Hematopoietic multipotent progenitor cell (in vitro differentiated cells): Measurements from ENCODE around the gene MICAL3. TPM values are rescaled to one million over a fixed set of nuclear protein-coding genes. Genes with fewer than 3 reads are reported as not detected.

ENCODE experiments used
- DNase-seq, 3 donors: peaks; one replicate each; pipeline ENCODE4 v3.0.0-alpha.2; 2011 to 2015; ENCODE audit warnings: low read depth in 2 of 3, low spot score in 2 of 3
- total RNA-seq: library from RNA; depleted of rRNA; stranded (reverse); fragments of >200 nt; gene quantifications from one replicate; pipeline ENCODE4 v1.2.3, GENCODE V29; 2012

The MICAL3 gene
- total RNA-seq, 1 donor: 15.9 TPM

DNA sequence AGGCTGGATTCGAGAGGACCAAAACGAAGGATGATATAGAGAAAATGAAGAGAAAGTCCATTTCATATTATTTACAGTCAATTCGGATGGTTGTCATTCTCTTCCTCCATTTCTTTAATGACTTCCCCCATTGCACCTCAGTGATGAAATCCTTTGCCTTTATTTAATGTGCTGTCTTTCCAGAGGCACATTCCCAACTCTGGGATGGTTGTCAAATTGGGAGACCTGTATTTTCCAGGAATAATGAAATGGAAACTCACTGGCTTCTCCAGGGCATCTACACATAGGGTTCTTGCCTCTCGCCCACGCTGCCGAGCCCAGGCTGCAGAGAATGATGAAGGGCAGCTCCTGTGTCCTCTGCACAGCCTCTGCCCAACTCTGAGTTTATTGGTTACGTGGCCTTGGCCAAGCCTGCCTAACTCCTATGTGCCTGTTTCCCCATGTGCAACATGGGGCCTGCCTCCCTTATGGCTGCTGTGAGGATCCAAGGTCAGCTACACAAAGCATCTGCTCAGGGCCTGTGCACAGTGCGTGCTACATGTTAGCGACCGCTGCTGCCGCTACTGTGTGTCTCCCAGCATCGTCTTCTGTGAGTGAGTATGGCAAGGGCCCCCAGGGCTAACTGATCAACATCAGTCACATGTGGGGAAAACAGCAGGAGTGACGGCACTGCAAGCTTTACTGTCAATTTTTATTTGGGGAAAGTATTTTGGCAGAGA lies 168.6 kb downstream of the MICAL3 start:
- DNase-seq: no peak

DNA sequence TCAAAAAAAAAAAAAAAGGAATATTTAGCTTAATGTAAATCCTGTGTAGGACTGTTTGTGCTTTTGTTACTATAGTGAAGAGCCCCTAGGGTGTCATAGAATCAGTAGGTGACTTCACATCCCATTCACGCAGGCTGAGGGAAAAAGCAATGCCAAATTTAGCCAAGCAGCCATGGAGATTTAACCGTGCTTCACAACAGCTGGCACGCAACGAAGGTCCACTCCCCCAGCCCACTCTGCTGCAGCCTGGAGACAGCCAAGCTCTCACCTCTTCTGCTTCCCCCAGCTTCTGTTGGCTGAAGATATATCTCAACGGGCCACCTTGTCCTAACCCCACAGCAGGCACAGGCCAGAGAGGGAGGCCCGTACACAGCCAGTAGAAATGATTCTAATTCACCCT lies 171.3 kb downstream of the MICAL3 start:
- DNase-seq: no peak

DNA sequence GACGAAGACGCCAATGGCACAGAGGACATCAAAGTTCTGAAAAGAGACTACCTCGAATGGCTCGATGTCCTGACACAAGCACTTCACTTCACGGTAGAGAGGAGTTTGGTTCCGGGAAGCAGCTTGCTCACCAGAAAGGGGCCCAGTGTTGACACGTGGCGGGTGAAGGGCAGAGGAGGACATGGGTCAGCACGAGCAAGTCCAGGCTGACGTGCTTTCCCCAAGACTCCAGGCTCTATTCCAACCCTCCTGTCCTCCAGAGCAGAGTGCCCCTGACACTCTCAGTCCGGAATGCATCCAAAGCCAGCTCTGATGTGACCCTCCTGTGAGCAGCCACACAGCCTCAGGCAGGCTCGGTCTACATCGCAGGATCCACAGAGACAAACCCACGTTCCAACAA lies 172.6 kb downstream of the MICAL3 start:
- no peak for DNase-seq

DNA sequence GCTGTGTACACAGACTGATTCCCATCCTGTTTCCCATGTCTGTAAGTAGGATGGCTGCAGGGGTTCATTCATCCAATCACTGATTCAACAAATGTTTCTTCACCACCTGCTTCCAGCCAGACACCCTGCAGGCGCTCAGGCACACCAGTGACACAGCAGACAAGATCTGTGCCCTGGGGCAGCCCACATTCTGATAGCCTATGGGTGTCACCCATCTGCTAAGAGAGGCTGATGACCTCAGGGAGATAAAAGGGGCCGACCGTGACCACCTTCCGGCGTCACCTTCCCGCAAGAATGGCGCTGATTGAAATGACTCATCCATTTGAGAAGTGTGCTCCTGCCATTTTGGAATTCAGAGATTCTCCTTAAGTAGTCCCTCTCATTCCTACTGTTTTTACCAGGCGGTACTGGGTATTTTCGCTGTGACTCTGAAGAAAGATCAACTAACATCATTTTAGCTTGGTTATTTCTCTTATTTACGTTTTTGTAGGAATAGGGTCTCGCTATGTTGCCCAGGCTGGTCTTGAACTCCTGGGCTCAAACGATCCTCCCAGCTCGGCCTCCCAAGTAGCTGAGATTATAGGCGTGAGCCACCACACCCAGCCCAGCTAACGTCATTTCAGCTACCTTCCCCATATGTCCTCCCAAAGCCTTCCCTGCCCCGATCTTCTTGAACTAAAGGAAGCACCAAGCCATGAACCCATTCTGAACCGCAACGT lies 176.8 kb downstream of the MICAL3 start:
- DNase-seq: no peak

DNA sequence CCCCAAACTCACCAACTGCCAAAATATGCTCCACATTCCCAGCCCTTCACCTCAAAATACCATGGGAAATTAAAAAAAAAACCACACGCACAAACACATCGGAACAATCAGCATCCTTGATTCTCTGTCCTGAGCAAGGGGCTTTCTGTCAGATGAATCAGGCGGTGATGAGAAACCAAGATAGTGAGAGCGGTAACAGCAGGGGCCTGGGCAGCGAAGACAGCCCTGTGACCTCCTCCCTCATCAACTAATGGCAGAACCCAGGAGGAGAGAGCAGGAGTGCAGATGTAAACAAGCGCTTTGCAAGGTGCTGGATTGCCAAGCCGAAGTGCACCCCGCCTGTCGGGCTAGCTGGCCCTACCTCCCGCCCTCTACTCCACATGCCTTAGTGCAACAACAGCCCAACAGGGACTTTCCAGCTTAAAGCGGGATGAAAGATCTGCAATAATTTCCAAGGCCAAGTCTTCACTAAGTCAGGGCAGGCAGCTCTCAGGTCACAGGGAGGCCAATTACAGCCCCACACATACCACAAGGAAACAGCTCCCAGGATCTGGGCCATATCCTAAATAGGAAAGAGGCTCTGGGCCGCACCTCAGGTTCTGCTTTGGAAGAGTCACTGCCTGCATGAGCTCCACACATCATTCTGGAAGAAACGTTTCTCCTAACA lies 177.9 kb downstream of the MICAL3 start:
- no peak for DNase-seq

DNA sequence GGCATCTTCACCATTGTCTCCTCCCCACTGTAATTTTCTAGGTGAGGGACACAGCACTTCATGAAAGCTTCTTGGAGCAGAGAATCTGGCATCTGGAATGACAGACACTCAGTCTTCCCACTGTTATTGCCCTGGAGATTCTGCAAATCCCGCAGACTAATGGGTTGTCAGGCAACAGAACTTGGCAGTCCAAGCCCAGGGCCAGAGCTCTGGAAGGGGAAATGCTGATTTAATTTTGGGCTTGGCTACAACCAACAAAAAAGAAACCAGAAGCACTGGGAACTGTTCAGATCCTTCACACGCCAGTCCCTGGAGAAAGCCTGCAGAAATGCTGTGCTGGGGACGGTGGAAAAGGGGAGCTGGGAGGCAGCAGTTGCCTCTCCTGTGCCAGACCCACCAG lies 178.6 kb downstream of the MICAL3 start:
- DNase-seq: no peak

DNA sequence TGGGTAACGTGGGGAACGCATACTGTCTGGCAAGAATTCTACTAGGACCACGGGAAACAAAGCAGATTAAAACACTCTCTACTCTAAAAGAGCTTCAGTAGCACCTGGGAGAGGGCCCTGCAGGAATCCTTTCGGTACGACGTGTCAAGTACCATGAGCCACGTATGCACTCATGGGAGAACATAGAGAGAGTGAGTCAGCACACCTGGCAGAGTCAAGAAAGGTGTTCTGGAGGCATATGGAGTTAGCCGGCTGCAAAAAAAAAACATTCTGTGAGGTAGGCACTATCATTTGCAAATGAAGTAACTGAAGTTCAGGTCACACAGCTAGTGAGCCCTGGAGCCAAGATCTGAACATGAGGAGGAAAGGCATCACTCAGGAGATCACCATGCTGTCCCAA lies 179.0 kb downstream of the MICAL3 start:
- no peak for DNase-seq

DNA sequence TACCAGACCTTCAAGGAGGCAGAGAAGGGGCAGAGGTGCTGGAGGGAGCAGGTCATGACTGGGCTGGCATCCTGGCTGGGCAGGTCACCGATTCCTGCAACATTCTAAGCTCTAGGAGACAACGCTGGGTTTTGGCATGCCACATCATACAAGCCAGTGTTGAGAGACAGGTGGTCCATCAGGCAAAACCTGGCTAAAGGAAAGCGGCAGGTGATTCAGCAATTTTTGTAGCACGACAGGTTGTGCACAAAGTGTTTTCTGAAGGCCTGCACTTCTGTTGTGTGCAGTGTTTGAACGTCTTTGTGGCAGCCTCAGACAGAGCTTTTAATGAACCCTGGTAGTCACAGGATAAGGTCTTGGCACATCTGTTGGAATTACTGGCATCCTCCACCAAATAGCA lies 180.2 kb downstream of the MICAL3 start:
- no peak for DNase-seq

DNA sequence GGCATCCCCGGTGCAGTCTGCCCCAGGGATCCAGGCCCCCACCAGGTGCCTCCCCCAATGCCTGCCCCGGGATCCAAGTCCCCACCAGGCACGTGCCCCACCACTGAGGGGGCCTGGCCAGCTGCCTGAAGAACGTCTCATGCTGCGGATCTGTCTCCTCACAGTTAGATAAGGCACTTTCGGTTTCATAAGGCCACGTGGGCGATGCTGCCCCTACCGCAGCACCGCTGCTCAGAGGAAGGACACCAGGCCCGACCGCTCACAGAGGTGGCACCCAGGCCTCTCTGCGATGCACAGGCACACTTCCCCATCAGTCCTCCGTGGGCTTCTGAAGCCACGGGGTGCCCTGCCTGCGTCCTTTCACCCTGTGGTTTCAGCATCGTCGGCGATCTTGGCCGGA lies 182.0 kb downstream of the MICAL3 start:
- DNase-seq: no peak

DNA sequence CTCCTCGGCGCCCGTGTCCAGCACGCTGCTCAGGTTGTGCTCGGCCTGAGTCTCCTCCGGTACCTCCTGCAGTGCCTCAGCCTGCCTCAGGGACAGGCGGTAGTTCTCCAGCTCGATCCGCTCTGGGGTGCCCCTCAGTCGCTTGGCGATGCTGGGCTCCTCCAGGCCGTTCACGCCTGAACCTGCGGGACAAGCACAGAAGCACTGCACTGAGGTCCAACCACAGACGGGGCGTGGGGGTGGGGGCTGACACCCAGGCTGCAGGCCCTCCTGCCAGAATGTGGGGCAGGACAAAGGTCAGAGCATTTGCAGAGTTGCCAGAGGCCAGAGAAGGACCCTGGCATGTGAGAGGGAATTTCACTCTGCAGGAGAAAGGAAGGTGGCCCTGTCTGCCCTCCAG lies 182.5 kb downstream of the MICAL3 start:
- DNase-seq: no peak

DNA sequence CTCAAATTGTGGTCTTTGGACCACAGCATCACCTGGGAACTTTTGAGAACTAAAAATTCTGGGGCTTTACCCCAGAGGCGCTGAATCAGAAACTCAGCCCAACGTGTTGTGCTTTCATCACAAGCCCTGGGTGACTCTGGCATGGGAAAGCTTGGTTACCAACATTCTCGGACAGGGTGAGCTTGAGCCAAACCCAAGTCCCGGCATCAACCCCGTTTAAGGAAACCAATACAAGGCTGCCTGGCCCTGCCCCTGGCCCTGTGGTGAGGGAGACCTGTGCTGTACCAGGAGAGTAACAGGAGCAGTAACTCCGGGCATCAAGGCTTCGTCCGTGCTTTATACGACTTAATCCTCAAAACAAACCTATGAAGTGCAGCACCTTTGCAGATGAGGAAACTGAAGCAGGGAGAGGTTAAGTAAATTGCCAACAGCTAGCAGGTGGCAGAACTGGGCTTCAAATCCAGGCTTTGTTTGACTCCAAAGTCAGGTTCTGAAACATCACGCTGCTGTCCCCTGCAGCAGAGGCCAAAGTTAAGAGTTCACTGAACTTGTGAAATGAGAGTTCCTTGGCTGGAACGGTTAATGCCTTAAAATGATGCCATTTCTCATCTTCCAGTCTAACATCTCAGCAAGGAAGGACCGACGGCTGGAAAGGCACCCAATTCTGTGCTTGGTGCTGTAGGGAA lies 186.0 kb downstream of the MICAL3 start:
- DNase-seq: no peak

DNA sequence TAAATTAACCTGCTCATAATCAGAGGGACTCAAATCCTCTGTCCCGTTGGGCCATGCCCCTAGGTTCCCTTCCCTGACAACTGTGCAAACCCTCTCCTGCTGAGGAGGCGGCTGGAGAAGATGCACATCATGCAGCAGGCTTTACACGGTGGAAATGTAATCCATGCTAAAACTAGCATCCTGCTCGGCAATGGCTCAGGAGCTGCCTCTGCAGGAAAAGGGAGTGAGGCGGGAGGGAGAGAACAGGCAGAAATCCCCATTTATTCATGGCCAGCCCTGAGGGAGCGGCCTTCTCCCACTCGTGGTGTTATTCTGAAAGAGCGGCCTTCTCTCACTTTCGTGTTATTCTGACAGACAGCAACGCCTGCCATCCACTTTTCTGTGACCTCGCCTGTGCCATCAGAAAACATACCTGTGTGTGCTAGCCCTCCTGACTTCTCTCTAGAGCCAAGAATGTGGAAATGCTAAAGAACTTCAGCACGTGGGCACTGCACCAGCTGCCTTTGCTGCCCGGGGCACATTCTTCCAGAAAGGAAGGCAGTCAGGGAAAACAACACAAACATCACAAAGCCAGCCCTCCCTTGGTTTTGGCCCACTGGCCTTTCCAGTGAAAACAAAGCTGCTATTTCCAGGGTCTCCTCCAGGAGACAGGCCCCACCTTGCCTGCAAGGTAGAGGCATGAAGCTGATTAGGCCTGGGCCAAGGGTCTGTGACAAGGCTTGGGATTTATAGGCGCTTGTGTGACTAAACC lies 187.2 kb downstream of the MICAL3 start:
- DNase-seq: no peak

DNA sequence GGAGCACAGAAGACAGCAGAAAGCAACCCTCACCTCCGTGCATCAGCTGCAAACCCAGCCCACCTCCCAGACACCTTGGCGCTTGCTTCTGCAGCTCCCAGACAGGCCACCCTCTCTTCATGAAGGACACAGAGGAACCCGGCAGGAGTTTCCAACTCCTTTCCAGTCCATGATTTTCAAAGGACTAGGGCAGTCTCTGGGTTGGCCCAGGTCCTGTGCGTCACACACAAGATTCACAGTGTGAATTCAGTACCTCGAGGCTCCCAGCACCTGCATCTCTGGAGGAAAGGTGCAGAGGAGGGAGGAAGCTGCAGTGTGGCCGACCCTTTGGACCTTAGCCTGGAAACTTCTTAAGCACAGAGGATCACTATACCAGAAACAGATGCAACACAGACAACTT lies 189.1 kb downstream of the MICAL3 start:
- DNase-seq: no peak

DNA sequence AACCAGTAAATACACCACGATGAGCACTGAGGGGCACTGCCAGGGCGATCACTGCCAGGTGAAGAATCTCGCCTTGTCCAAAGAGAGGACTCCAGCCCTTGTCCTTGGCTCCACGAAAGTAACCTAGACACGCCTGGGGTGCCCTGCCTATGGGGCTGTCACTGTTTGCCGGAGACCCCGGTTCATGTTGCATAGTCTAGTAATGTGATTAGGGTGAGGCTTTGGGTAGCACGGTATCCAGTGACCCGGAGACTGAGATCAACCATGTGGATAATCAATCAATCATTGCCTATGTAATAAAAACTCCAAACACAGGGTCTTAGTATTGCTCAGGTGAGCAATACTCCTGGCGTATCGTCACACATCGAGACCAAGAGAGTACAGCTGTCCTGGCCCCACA lies 190.9 kb downstream of the MICAL3 start:
- no peak for DNase-seq

DNA sequence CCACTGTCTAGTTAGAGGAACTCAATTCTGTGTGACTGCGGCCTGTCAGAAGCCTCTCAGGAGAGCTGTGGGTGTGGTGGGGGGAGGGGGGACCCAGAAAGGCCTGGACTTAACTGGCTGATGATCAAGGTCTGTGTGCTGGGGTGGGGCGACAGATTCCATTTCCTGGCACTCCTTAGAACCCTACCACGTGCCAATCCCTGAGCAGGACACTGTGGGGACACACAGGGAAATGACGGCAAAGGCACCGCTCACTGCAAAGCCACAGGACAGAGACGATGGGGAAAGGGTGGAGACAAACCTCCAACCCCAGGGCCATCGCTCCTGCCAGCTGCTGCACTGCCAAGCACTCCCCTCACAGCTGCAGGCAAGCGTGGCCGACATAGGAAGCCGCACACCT lies 191.7 kb downstream of the MICAL3 start:
- no peak for DNase-seq

DNA sequence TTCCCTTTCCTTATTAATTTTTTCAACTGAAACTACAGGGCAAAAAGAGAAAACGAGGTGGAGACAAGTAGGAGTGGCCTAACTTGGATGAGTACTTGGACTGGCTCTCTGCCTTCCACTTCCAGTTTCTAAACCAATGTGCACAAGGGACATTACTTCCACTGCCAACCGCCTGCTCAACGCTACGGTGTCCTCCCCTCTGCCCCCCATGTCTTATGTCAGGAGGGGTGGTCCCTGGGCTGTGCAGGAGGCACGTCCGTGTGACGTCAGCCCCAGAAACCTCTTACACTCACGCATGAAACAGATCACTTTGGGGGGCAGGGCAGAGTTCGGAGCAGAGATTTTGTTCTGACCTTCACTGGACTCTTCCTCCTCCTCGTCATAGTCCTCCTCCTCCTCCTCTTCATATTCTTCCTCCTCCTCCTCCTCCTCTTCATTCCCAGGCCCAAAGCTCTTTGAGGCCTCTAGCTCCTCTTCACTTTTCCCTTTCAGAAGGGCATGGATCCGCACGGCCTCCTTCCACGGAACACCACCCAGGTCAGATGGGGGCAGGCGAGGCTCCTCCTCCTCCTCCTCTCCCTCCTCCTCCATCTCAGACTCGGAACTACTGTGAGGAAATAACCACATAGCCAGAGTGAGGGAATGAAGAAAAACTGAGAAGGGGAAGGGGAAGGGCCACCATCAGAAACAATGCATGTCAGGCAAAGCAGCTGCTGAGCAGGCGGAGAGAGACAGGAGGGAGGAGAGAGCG lies 192.7 kb downstream of the MICAL3 start:
- no peak for DNase-seq

DNA sequence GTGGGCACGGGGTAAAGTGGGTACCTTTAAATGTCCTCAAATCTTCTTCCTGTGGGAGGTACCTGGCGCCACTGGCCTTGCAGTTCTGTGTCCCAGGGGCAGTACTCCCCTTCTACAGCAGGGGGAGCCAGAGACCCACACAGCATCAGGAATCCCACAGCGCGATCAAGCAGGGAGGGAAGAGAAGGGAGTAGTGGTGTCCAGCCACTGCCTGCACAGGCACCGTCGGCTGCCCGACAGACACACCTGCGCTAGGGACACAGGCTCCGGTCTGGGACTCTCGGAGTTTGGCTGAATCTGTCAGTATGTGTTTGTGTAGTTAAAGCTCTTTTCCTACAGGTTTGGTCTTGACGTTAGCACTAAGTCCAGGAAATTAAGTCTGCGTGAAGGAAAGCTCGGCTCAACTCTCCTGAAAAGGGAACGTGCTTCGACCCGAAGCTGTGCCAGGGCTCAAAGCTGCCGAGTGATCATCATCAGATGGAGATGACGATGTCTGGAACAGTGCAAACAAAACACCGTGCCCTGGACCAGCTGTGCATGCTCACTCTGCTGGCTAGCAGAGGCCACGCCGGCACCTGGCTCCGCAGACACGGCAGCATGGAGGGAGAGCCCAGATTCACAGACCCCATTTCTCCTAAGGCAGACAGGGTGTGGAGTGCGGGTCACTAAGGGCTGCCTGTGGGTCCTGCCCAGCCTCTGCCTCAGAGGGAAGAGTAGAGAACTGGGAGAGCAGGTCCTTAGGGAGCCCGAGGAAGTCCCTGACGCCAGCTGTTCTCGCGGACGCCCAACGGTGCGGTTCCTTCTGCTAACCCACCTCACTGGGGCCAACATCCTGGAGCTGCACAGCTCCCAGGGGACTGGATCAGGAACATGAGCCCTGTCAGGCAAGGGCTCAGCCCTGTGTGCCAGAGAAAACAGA lies 194.1 kb downstream of the MICAL3 start:
- peak; percentile 66 to 88 (median 73) for DNase-seq

DNA sequence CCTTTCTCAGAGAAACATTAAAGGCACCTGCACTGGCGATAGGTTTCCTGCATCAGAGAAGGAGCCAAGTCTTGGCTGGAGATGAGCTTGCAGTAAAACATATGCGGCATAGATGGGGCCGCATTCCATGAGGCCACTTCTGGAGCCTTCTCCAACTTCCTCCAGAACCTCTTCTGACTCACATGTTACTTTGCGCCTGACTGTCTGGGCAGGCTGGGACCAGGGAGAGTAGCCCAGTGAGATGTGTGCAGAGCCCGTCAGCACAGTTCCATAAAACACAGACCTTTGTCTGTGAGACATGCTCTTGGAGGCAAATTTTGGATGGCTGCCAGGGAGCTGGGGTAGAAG lies 194.7 kb downstream of the MICAL3 start:
- no peak for DNase-seq

DNA sequence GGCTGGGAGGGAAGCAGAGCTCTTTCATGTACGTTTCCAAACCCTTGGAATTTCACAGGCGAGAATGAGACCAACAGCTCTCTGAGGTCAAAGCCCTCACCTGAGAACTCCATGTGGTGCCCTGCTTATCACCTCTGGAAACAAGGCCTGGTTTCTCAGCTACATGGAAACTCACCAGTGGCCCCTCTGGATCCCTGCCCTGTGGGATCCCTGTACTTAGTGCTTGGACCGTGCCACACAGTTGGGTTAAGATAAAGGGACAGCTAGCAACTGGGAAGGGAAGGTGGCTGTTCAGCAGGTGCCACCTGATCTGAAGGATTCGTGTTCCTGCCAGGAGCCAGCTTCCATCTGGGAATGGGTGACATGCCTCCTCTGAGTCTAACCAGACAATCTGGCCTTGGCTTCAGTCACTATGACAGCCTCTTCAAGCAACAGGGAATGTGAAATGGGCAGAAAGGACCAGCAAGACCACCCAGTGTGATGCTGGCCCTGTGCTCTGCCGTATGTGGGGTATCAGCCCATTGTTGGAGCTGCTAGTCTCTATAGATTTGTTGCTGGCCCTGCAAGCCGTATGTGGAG lies 195.8 kb downstream of the MICAL3 start:
- no peak for DNase-seq
